Natural killer cell (primary cell): Measurements from ENCODE around the gene CA4. TPM values are rescaled to one million over a fixed set of nuclear protein-coding genes. Genes with fewer than 3 reads are reported as not detected.
"Not testable (repeated sequence)": the region's sequence is repeated elsewhere in the genome, so short reads cannot be mapped to it uniquely, and the experiment has no call there.

ENCODE experiments used
- ATAC-seq, 3 donors: fragments of 150-1000 bp in 2 of 3; fragments of 200-7000 bp in 1 of 3; cut with Tn5 transposase; 1 replicate in 1 of 3; 2 replicates in 2 of 3; pipeline ENCODE4 v1.10.0; 2021; ENCODE audit warnings: mild to moderate bottlenecking in 2 of 3, moderate library complexity in 2 of 3
- DNase-seq, 2 donors: peaks; one replicate each; pipeline versions ENCODE4 v3.0.0 to v3.0.0-alpha.2; 2013 to 2021; ENCODE audit warnings: mixed read lengths in 1 of 2
- H3K27ac ChIP-seq: one replicate; pipeline ENCODE4 v1.5.1; 2013; ENCODE audit warnings: mild to moderate bottlenecking, low read length
- H3K27me3 ChIP-seq: one replicate; pipeline ENCODE4 v1.6.1; 2013; ENCODE audit warnings: low read length; ENCODE audit not compliant: control insufficient read depth, insufficient read depth
- H3K36me3 ChIP-seq: one replicate; pipeline ENCODE4 v1.6.1; 2013; ENCODE audit warnings: low read length; ENCODE audit not compliant: control insufficient read depth, insufficient read depth
- H3K4me1 ChIP-seq: one replicate; pipeline ENCODE4 v1.6.1; 2013; ENCODE audit warnings: low read length; ENCODE audit not compliant: control insufficient read depth, insufficient read depth
- H3K4me3 ChIP-seq: one replicate; pipeline ENCODE4 v1.5.1; 2013; ENCODE audit warnings: low read length
- H3K9me3 ChIP-seq: one replicate; pipeline ENCODE4 v1.6.1; 2013; ENCODE audit warnings: low read length; ENCODE audit not compliant: control insufficient read depth, insufficient read depth
- H3K27ac Mint-ChIP-seq, 2 donors: one replicate each; pipeline ENCODE4 v1.8.0; 2022; ENCODE audit warnings: mild to moderate bottlenecking in 2 of 2, mixed read lengths in 2 of 2, moderate library complexity in 1 of 2
- H3K27me3 Mint-ChIP-seq, 2 donors: one replicate each; pipeline ENCODE4 v1.8.0; 2022; ENCODE audit warnings: low read depth in 2 of 2, mixed read lengths in 2 of 2
- H3K36me3 Mint-ChIP-seq: one replicate; pipeline ENCODE4 v1.8.0; 2022; ENCODE audit warnings: mixed read lengths
- H3K4me1 Mint-ChIP-seq, 2 donors: one replicate each; pipeline ENCODE4 v1.8.0; 2022; ENCODE audit warnings: mixed read lengths in 2 of 2
- H3K4me3 Mint-ChIP-seq: one replicate; pipeline ENCODE4 v1.8.0; 2022; ENCODE audit warnings: mild to moderate bottlenecking, moderate library complexity, mixed read lengths
- H3K9me3 Mint-ChIP-seq, 2 donors: one replicate each; pipeline ENCODE4 v1.8.0; 2022; ENCODE audit warnings: mixed read lengths in 2 of 2
- CTCF ChIP-seq: fragments of 200-600 bp; IDR thresholded peaks from one replicate; pipeline ENCODE4 v1.8.0; 2022; ENCODE audit warnings: antibody characterized with exemption
- WGBS: methylation state at CpG from one replicate; pipeline ENCODE4 v1.1.7; 2013; ENCODE audit warnings: missing lambda C conversion rate; ENCODE audit not compliant: insufficient coverage; 5-methylcytosine and 5-hydroxymethylcytosine counted together
- intact Hi-C: fragments of 100-400 bp; cut with micrococcal nuclease; formaldehyde crosslinking; loops from one replicate; pipeline ENCODE4 v1.14.2; 2022
- total RNA-seq, 4 donors: library from RNA; stranded (reverse); fragments of 120-200 nt in 1 of 4; gene quantifications; one replicate each; pipeline versions ENCODE4 v1.2.3 to v1.2.4, GENCODE V29; 2013 to 2022

CA4 gene
- total RNA-seq, 3 donors from 2014 or later (not counting 1 experiment from before 2014, with no cell fraction given) = 1.3 TPM; not detected in 2

GRCh38 chr17:60119162-60119561 is 30.6 kb upstream of the CA4 start:
- H3K9me3 Mint-ChIP-seq, H3K4me3 ChIP-seq, H3K4me3 Mint-ChIP-seq, H3K27ac ChIP-seq, DNase-seq, H3K27ac Mint-ChIP-seq, H3K4me1 ChIP-seq, H3K27me3 ChIP-seq, H3K27me3 Mint-ChIP-seq, H3K9me3 ChIP-seq, H3K36me3 Mint-ChIP-seq, intact Hi-C loops, H3K36me3 ChIP-seq, H3K4me1 Mint-ChIP-seq: not testable (repeated sequence)
- WGBS = no CpG with 5 or more reads among the region's 15 CpGs
- peak in 2 of 3 donors; percentile 24 to 71 for ATAC-seq

DNA sequence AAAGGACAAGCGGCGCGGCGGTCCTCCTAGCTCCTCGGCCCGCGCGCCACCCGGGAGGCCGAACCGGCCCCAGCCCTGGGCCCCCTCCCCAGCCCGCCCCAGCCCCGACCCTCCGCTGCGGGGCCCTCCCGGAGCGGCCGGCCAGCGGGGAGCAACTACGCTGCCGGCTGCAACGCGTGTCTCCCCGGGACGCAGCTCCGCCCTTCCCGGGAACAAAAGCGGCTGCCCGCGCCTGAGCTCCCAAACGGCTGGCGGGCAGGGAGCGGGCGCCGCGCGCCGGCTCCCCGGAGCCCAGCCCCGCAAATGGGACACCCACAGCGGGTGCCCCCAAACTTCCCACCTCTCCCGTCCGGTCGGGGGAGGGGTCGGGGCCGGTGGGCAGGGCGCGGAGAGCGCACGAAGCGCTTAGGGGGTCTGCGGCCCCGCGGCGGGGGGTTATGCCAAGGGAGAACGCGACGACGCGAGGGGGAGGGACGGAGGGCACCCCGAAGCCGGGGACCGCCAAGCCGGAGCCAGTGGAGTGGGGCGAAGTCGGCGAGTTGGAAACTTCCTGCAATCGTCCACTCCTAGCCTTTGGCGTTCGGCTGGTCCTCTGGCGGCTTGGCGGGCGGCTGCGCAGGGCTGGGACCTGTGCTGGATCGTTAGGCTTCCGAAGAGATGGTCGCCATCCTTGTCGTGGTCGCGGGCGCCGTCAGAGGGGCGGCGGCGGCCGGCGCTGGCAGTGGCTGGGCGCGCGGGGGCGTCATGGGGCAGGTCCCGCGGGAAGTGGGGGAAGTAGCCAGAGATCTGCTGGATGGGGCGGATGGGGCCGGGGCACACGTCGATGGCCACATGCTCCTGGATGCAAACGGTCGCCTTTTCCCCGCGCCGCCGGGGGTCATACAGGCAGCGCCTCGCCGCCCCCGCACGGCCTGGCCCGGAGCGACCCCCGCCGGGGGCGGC is 29.7 kb upstream of the CA4 start:
- H3K4me3 Mint-ChIP-seq, H3K27ac Mint-ChIP-seq, H3K27me3 Mint-ChIP-seq, H3K27me3 ChIP-seq, H3K36me3 ChIP-seq, H3K4me1 ChIP-seq, DNase-seq, H3K4me3 ChIP-seq, H3K9me3 ChIP-seq, intact Hi-C loops, H3K36me3 Mint-ChIP-seq, H3K4me1 Mint-ChIP-seq, H3K9me3 Mint-ChIP-seq, H3K27ac ChIP-seq: not testable (repeated sequence)
- ATAC-seq = peak; percentile 22 to 43 (median 31)
- no CpG with 5 or more reads among the region's 114 CpGs for WGBS

GRCh38 chr17:60127068-60128064 is 22.4 kb upstream of the CA4 start:
- H3K27ac Mint-ChIP-seq = no peak overlapping the region
- no peak overlapping the region for H3K4me3 ChIP-seq
- H3K36me3 Mint-ChIP-seq = no peaks in the 10 kb centered on the region
- H3K4me1 Mint-ChIP-seq = no peaks in the 10 kb centered on the region
- DNase-seq (no peak), ATAC-seq (no peak)
- TF ChIP-seq CTCF = no peak
- no peaks in the 10 kb centered on the region for H3K9me3 Mint-ChIP-seq
- H3K4me3 Mint-ChIP-seq = no peak overlapping the region
- 82% methylated on average over 14 of the region's 14 CpGs for WGBS
- intact Hi-C loops = no loop called here
- no peaks in the 10 kb centered on the region for H3K4me1 ChIP-seq
- no peaks in the 10 kb centered on the region for H3K36me3 ChIP-seq
- H3K27me3 ChIP-seq = no peaks in the 10 kb centered on the region
- H3K9me3 ChIP-seq = no peaks in the 10 kb centered on the region
- no peak overlapping the region for H3K27ac ChIP-seq
- H3K27me3 Mint-ChIP-seq = peaks cover 19 to 31% of the 10 kb centered on the region in 2 donors

- Mint-ChIP-seq H3K4me1 (peaks cover 0 to 3% of the 10 kb centered on the region in 2 donors), H3K9me3 (no peaks in the 10 kb centered on the region), H3K27me3 (peaks cover 22 to 39% of the 10 kb centered on the region in 2 donors), H3K4me3 (no peak overlapping the region), H3K27ac (no peak overlapping the region), H3K36me3 (no peaks in the 10 kb centered on the region)
- DNase-seq = no peak
- no peak overlapping the region for H3K4me3 ChIP-seq
- no peak for ATAC-seq
- H3K9me3 ChIP-seq = no peaks in the 10 kb centered on the region
- intact Hi-C loops = no loop called here
- no peaks in the 10 kb centered on the region for H3K4me1 ChIP-seq
- H3K36me3 ChIP-seq = no peaks in the 10 kb centered on the region
- H3K27ac ChIP-seq = no peak overlapping the region
- WGBS = 88% methylated on average over 8 of the region's 8 CpGs
- TF ChIP-seq CTCF = no peak
- H3K27me3 ChIP-seq = no peaks in the 10 kb centered on the region
Measured at GRCh38 chr17:60128171-60128859, 21.5 kb upstream of the CA4 start.
